Neutrophil (primary cell): ENCODE results near the gene REEP1.

ENCODE experiments used
- H3K27ac ChIP-seq: fragments of 200-600 bp; sonication (generic); 2 replicates; pipeline ENCODE4 v1.5.1; 2016; ENCODE audit warnings: mild to moderate bottlenecking, moderate library complexity
- H3K27me3 ChIP-seq: fragments of 200-600 bp; sonication (generic); 2 replicates; pipeline ENCODE4 v1.6.0; 2016; ENCODE audit warnings: mild to moderate bottlenecking
- H3K36me3 ChIP-seq: fragments of 200-600 bp; sonication (generic); 2 replicates; pipeline ENCODE4 v1.5.1; 2017
- H3K4me1 ChIP-seq, 2 experiments: fragments of 200-600 bp in 1 of 2; sonication (generic) in 1 of 2; 1 replicate in 1 of 2; 2 replicates in 1 of 2; pipeline versions ENCODE4 v1.5.1 to v1.6.1; 2013 to 2016; ENCODE audit warnings: low read depth in 1 of 2, low read length in 1 of 2, mild to moderate bottlenecking in 1 of 2, moderate library complexity in 1 of 2; ENCODE audit not compliant: control insufficient read depth in 1 of 2, insufficient read depth in 1 of 2
- H3K4me3 ChIP-seq, 2 experiments: fragments of 200-600 bp in 1 of 2; sonication (generic) in 1 of 2; 1 replicate in 1 of 2; 2 replicates in 1 of 2; pipeline ENCODE4 v1.5.1; 2013 to 2016; ENCODE audit warnings: low read depth in 1 of 2, low read length in 1 of 2, mild to moderate bottlenecking in 1 of 2, moderate library complexity in 1 of 2
- H3K9me3 ChIP-seq: fragments of 200-600 bp; sonication (generic); 2 replicates; pipeline ENCODE4 v1.5.1; 2016
- CTCF ChIP-seq: fragments of 200-600 bp; sonication (generic); IDR thresholded peaks from 2 replicates; pipeline ENCODE4 v1.5.1; 2016; ENCODE audit warnings: antibody characterized with exemption

REEP1 gene

GRCh38 chr2:86290596-86291327 is 46.7 kb downstream of the REEP1 start:
- Histone ChIP-seq H3K36me3 (no peaks in the 10 kb centered on the region), H3K4me3 (no peak overlapping the region), H3K4me1 (no peaks in the 10 kb centered on the region), H3K9me3 (no peaks in the 10 kb centered on the region), H3K27ac (no peak overlapping the region), H3K27me3 (peaks cover 65% of the 10 kb centered on the region)
- TF ChIP-seq CTCF: no peak

- no peak overlapping the region for H3K27ac ChIP-seq
- peaks cover 54% of the 10 kb centered on the region for H3K27me3 ChIP-seq
- H3K4me1 ChIP-seq: no peaks in the 10 kb centered on the region
- H3K9me3 ChIP-seq: no peaks in the 10 kb centered on the region
- no peaks in the 10 kb centered on the region for H3K36me3 ChIP-seq
- H3K4me3 ChIP-seq: no peak overlapping the region
- TF ChIP-seq CTCF: no peak
Observed at GRCh38 chr2:86286516-86286915, 50.9 kb downstream of the REEP1 start.

GRCh38 chr2:86285981-86286380 is 51.4 kb downstream of the REEP1 start:
- no peak overlapping the region for H3K4me3 ChIP-seq
- H3K27me3 ChIP-seq: peaks cover 58% of the 10 kb centered on the region
- TF ChIP-seq CTCF: no peak
- H3K27ac ChIP-seq: no peak overlapping the region
- no peaks in the 10 kb centered on the region for H3K9me3 ChIP-seq
- H3K36me3 ChIP-seq: no peaks in the 10 kb centered on the region
- H3K4me1 ChIP-seq: no peaks in the 10 kb centered on the region

- Histone ChIP-seq H3K36me3 (no peaks in the 10 kb centered on the region), H3K4me3 (no peak overlapping the region), H3K27ac (no peak overlapping the region), H3K9me3 (no peaks in the 10 kb centered on the region), H3K27me3 (peaks cover 58% of the 10 kb centered on the region), H3K4me1 (no peaks in the 10 kb centered on the region)
- TF ChIP-seq CTCF: no peak
Observed at GRCh38 chr2:86285571-86285970, 51.9 kb downstream of the REEP1 start.

GRCh38 chr2:86284987-86285386 is 52.4 kb downstream of the REEP1 start:
- TF ChIP-seq CTCF: no peak
- Histone ChIP-seq H3K27ac (no peak overlapping the region), H3K9me3 (no peaks in the 10 kb centered on the region), H3K27me3 (peaks cover 59% of the 10 kb centered on the region), H3K36me3 (no peaks in the 10 kb centered on the region), H3K4me3 (no peak overlapping the region), H3K4me1 (no peaks in the 10 kb centered on the region)
